Middle frontal gyrus (tissue), 1 donor: ENCODE results near the gene CCSER2.
"Not testable (repeated sequence)": the region's sequence is repeated elsewhere in the genome, so short reads cannot be mapped to it uniquely, and the experiment has no call there.

Experiments used
- DNase-seq: peaks from one replicate; pipeline ENCODE4 v3.0.0-alpha.2; 2015; ENCODE audit warnings: low spot score; ENCODE audit errors: extremely low spot score

CCSER2 gene, protein sequence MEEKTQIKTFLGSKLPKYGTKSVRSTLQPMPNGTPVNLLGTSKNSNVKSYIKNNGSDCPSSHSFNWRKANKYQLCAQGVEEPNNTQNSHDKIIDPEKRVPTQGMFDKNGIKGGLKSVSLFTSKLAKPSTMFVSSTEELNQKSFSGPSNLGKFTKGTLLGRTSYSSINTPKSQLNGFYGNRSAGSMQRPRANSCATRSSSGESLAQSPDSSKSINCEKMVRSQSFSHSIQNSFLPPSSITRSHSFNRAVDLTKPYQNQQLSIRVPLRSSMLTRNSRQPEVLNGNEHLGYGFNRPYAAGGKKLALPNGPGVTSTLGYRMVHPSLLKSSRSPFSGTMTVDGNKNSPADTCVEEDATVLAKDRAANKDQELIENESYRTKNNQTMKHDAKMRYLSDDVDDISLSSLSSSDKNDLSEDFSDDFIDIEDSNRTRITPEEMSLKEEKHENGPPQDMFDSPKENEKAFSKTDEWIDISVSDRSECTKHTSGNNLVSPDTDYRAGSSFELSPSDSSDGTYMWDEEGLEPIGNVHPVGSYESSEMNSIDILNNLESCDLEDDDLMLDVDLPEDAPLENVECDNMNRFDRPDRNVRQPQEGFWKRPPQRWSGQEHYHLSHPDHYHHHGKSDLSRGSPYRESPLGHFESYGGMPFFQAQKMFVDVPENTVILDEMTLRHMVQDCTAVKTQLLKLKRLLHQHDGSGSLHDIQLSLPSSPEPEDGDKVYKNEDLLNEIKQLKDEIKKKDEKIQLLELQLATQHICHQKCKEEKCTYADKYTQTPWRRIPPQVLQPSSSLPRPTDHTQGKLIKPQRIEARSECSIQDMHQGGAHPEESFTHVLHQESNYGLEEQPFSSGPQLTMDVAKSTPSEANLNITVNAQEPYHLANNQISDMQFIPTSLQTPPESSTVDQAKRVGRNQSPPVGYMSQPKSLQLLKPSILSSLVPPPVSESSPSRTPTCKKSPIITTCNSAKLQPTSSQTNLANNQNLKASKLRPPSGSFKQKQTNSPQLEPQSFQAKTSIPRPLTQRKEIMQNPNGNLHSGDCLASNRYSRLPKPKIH

DNA sequence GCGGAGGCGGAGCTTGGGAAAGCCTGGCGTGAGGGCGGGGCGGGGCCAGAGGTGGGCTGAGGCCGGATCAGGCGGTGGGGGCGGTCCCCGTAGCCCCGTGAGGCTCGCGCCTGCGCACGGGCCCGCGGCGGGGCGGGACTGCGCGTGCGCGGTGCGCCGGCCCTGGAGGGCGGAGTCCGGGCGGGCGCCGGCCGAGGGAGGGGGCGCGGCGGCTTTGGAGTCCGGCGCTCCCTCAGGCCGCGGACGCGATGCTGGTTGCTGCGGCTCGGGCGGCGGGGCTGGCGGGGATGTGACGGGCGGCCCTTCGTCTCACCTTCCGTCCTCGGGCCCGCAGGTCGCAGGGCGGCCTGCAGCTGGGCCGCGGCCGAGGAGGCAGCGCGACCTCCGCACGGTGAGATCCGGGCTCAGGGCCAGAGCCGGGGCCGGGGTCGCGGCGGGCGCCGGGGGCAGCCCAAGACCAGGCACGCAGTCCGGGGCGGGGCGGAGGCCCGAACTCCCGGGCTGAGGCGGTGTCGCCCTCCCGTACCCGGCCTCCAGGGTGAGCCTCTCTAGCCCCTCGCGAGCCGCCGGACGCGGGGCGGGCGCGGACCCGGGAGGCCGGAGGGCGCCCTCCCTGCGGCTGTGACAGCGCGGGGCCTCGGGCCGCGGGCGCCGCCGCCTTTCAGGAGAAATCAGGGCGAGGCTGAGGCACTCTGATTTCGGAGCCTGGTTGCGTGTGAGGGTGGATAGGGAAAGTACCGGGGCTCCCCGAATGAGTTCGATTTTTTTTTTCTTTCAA is at the start of gene CCSER2:
Gene CCSER2 (plus strand): TSS at position 172 of the 778 bp plus-strand sequence. CDS start 42,464 bp downstream, outside the sequence.
- DNase-seq, result peak; percentile 77

DNA sequence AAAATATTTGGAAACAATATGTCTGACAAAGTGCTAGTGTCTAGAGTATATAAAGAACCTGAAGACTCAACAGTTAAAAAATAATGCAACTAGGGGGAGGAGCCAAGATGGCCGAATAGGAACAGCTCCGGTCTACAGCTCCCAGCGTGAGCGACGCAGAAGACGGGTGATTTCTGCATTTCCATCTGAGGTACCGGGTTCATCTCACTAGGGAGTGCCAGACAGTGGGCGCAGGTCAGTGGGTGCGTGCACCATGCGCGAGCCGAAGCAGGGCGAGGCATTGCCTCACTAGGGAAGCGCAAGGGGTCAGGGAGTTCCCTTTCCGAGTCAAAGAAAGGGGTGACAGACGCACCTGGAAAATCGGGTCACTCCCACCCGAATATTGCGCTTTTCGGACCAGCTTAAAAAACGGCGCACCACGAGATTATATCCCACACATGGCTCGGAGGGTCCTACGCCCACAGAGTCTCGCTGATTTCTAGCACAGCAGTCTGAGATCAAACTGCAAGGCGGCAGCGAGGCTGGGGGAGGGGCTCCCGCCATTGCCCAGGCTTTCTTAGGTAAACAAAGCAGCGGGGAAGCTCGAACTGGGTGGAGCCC is 48.4 kb upstream of the CCSER2 start:
- not testable (repeated sequence) for DNase-seq

DNA sequence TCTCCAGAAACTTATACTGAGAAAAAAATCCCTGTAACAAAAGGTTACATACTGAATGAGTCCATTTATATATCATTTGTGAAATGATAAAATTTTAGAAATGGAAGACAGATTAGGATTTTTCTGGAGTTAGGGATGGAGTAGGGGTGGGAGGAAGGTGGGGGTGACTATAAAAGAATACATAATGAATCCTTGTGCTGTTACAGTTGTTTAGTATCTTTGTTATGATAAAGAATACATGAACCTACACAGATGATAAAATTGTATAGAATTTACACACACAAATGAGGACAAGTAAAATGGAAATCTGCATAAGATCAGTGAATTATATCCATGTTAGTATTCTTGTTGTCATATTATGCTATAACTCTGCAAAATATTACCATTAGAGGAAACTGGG is 41.7 kb upstream of the CCSER2 start:
- no peak for DNase-seq

DNA sequence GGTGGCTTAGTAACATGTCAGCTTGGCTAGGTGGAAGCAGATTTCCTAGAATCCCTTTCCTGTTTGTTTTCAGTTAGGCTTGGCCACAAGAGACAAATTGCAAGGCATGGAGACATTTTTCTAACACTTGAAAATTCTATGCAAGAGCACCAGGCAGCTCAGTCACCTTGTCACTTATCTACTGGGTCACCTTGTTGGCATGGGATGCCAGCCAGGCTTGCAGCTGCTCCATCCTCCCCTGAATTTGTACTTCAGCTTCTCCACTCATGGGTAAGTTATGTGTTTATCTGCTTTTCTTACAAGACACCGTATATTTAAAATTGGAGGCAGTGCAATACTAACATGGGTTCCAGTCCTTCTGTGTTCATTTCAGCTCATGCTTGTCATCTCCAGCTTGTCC is 40.2 kb upstream of the CCSER2 start:
- no peak for DNase-seq

DNA sequence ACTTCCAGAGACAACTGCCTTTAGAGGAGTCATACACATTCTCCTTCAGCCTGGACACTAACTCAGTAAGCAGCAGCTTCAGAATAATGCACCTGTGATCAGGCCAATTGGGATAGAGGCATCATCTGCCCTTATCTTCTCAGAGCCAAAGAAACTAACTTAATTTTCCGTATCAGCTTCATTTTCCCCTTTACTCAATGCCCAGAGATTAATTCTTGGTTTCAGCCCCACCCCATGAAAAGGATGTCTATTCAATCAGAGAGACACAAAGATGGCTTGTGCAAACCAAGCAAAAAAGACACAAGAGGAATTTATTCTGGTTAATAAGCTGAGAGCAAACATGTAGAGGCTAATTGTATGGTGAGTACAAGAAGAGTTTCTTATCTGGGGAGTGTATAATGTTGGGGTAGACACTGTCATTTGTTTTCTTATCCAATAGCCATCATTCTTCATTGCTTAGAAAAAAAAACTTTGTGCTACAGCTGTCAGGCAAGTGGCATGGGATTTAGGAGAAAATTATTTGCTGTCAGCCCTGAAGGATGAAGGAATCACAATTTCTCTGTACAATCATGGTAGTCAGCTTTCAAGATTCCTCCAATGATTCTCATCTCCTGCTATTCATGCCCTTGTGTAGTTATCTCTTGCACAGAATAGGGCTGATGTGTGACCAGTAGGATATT is 38.7 kb upstream of the CCSER2 start:
- DNase-seq, result no peak

DNA sequence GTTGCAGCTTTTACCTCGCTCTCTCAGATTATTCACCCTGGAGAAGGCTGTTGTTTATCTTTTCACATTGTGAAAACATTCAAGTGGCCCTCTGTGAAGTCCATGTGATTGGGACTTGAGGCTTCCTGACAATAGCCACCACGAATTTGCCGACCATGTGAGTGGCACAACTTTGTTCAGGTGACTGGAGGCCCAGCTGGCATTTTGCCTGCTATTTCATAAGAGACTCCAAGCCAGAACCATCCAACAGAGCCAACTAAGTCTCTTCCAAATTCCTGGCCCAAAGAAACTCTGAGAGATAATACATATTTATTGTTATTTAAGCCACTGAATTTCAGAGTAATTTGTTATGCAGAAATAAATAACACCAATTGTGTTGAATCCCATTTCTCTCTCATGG is 38.2 kb upstream of the CCSER2 start:
- DNase-seq, result no peak

DNA sequence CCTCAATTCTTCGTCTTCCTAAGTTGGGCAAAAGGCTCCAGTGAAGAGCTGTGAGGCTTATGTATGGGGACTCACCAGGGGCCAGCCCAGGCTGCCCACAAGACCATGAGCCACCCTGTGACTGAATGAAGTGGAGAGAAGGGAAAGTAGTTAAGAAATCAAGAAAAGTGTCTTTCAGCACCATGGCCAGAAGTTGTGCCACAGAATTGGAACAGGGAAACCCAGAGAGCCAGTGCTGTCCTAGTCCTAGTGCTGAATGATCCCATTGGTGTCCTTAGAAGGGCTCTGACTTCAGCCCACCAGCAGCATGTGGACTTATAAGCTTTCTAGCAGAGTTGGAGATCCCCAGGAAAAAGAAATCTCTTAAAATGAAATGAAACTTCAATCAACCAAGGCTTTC is 37.0 kb upstream of the CCSER2 start:
- no peak for DNase-seq

DNA sequence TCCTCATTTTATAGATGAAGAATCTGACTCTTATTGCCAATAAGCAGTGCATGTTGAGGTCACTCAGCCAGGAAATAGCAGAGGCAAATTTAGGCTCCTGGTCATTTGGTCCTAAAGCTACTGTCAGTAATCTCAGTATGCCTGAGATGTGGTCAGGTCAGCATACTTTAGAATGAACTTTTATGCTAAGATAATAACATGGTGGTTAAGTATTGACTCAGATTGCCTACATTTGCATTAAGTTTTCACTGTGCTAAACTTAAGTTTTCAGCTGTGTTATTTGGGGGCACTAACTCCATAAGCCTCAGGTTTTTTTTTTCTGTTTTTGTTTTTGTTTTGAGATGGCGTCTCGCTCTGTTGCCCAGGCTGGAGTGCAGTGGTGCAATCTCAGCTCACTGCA is 35.9 kb upstream of the CCSER2 start:
- DNase-seq, result no peak

DNA sequence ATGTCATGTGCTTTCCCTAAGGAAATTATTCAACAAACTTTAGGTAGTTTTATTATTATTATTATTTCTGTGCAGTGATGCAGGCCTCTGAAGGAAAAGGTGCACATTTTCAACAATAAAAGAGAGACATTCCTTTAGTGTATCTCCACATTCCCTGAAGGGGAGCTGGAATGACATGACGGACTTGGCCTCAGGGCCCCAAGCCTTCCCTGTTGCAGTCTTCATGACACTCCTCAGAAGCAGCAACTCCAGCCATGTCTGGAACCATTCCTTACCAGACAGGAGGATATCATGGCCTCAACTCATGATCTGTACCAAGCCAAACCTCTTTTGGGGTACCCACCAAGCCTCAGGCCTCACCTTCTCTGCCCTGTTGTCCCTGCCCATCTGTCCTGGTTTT is 35.2 kb upstream of the CCSER2 start:
- no peak for DNase-seq

DNA sequence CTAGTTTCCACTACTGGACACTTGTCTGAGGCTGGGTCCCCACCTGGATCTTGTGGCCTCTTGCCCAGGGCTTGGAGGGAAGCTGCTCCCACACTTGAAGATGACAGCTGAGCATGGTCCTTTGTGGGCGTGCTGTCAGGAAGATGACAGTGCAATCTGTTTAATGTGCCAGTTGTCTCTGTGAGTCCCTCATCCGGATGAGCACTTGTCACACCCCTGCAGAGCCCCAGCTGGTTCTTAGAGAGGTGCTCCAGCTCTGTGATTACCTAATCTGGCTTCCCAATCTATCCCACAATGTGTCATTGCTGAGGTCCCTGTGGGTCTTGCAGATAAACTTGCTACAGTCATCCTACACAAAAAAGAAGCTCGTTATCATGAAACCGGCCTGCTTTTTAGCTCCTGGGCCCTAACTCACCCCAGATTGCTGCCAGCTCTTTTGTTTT is 34.8 kb upstream of the CCSER2 start:
- no peak for DNase-seq

DNA sequence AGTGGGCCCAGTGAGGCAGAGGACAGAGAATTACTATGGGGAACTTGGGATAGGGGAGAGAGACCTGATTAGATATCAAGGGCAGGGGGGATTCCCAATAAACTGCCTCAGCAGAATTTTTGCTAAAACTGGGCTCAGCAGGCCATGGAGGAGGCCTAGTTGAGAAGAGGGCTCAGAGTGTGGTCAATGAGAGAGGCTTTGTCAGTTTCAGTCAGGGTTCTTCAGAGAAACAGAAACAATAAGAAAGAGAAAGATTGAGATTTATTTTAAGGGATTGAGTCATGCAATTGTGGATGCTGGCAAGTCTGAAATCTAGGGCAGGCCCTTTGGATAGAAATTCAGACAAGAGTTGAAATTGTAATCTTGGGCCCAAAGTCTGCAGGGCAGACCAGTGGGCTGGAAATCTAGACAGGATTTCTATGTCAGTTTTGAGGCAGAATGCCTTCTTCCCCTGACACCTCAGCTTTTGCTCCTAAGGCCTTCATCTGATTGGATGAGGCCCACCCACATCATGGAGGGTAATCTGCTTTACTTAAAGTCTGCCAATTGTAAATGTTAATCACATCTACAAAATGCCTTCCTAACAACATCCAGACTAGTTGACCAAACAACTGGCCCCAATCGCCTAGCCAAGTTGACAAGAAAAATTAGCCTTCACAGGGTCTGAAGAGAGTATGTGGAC is 33.5 kb upstream of the CCSER2 start:
- DNase-seq, result no peak

DNA sequence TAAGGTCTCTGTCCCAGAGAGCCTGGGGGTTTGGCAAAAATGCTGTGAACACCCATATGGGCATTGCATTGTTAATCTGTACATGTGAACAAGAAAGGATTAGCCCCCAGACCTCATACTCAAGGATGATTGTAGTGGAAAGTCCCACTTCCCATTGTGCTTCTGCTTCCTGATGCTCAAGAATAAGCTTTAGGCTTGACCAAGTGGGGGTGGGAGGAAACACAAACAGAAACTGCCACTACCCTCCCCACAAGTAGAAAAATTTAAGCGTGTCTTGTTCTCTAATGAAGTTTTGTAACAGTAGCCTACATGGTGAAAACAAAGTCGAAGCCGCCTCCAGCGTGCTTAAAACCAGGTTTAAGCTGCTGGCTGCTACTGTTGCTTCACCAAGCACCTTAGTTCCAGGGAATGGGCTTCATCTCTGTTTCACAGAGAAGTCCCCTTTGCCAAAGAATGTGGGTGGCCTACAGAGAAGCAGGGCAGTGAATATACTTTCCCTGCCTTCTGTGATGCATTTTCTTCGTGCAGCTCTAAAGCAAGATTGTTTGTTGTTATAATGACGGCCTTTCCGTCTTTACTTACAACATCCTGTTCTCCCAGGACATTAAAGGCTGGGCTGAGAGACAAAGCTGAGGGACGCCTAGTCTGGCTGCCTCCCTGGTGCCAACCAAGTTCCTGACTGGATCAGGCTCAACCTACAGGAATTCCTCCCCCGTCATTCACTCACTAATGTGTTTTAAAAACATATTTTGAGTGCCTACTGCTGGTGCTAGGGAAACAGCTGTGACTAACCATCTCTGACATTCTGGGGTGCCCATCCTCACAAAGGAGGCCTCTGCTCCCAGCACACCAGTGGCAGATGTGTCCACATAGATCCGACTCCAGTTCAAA is 32.1 kb upstream of the CCSER2 start:
- DNase-seq, result no peak

DNA sequence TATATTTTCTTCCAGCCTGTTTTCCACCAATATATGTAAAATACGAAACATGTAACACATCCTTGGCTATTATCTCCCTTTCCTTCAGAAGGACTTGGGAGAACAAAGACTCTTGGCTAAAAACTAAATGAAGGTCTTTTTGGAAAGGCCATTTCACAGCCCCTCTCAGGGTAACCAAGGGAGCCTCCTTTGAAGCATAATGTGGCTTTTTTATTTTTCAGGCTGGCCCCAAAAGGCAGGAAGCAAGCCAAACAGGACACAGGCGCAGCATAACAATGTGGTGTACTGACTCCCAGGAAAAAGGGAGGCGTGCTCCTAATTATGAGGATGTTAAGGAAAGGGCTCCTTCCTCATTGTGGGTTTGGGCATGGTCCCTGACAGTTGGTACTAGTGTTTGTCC is 30.3 kb upstream of the CCSER2 start:
- DNase-seq, result no peak

DNA sequence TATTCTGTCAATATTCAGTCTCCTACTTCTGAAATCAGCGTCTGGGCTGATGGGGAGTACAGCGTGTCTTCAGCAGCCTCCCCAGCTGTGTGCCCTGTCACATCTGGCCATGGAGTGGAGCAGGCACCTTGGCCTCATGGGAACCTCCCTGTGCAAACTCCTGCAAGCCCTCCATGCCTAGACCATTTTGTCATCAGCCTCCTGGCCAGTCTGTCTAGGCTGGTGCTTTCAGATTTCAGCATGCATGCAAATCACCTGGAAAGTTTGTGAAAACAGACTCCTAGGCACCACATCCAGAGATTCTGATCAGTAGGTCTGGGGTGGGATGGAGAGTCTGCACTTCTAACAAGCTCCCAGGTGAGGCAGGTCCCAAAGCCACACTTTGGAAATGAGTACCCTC is 26.2 kb upstream of the CCSER2 start:
- no peak for DNase-seq

DNA sequence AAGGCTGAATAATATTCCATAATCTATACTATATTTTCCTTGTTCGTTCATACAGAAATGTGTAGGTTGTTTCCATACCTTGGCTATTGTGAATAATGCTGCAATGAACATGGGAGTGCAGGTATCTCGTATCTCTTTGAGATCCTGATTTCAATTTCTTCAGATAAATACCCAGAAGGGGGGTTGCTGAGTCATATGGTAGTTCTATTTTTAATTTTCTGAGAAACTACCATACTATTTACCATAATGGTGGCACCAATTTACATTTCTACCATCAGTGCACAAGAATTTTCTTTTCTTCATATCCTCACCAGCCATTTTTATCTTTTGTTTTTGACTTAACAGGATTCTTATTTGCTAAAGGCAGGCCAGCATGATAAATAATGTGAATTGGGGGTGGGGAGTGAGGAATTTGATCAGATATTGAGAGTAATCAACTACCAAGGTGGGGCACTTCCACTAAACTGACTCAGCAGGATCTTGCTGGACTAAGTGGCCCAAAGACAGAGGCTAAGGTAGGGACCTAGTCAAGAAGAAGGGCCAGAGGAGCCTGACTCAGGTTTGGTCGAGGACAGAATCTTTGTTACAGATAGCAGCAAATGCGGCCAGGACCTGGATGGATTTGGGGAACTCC is 21.5 kb upstream of the CCSER2 start:
- no peak for DNase-seq

DNA sequence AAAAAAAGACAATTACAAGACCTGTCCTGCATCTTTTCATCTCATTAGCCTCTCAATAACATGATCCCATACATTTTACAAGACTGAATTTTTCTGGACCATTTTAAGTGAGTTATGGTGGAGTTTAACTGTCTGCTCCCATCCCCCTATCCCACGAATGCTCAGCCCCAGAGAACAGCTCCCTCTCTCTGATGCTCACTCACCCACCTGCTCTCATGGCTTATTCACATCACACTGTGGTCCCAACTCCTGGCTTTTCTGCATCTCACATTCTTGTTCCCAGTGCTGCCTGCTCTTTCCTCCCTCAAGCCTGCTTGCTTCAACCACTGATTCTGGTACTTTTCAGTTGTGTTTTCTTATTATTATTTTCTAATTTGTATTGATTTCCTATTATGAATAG is 20.4 kb upstream of the CCSER2 start:
- DNase-seq, result no peak

DNA sequence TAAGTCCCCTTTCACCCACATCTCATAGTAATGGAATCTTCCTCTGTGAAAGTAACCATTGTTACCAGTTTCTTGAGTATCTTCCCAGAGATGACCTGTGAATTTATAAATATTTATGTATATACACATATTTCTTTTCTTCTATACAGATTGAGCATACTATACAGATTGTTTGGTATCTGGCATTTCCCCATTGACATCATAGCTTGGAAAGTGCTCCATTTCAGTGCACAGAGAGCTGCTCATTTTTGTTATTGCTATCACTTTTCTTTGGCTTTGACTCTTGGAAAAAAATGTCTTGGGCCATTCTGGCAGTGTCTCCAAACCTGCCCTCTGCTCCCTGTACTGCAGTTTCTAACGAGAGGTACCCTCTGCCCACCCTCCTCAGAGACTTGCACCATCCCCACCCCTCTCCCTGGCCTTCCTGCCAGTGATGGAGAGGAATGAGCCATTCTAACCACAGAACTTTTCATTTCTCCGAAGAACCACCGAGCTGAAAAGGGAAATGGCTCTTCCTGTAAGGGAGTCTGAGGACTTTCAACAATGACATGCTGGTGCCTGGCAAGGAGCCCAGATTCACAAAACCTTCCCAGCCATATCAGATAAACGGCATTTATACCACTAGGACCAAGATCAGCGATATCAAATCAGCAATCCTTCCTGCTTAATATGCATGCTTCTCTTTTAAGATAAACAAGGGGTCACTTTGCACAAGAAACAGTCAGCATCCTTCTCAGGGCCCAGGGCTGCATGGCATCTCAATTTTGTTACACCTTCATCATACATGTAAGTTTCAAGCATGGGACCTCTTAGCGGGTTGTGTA is 19.7 kb upstream of the CCSER2 start:
- DNase-seq, result no peak
